WTC11 (cell line): ENCODE measurements around the gene SHROOM2. TPM values are rescaled to one million over a fixed set of nuclear protein-coding genes. Genes with fewer than 3 reads are reported as not detected.

ENCODE experiments used
- ATAC-seq: fragments of 200-7000 bp; cut with Tn5 transposase; 2 replicates; pipeline ENCODE4 v1.10.0; 2021; ENCODE audit warnings: mild to moderate bottlenecking, moderate library complexity
- CTCF ChIA-PET: fragments of 300-600 bp; sonication (Branson Sonifier 250); formaldehyde crosslinking; loops from one replicate; lab custom pipeline; 2021; ENCODE audit warnings: antibody characterized with exemption; lab: Charles Lee
- POLR2A ChIA-PET: fragments of 350-600 bp; sonication (Branson Sonifier 250); formaldehyde crosslinking; loops from one replicate; lab custom pipeline; 2021; ENCODE audit warnings: antibody characterized with exemption; lab: Charles Lee
- DNase-seq: peaks from one replicate; pipeline ENCODE4 v3.0.0; 2021; ENCODE audit warnings: low spot score
- H3K27ac Mint-ChIP-seq: 2 replicates; pipeline ENCODE4 v1.8.0; 2021; ENCODE audit warnings: mixed read lengths
- H3K27me3 Mint-ChIP-seq: 2 replicates; pipeline ENCODE4 v1.8.0; 2021; ENCODE audit warnings: low read depth, mild to moderate bottlenecking, moderate library complexity, mixed read lengths
- H3K36me3 Mint-ChIP-seq: 2 replicates; pipeline ENCODE4 v1.8.0; 2021; ENCODE audit warnings: mixed read lengths
- H3K4me1 Mint-ChIP-seq: 2 replicates; pipeline ENCODE4 v1.8.0; 2022; ENCODE audit warnings: mixed read lengths
- H3K4me3 Mint-ChIP-seq: 2 replicates; pipeline ENCODE4 v1.8.0; 2021; ENCODE audit warnings: mild to moderate bottlenecking, moderate library complexity, mixed read lengths
- H3K9me3 Mint-ChIP-seq: 2 replicates; pipeline ENCODE4 v1.8.0; 2021; ENCODE audit warnings: mixed read lengths
- AFF4 ChIP-seq: sonication (generic); formaldehyde crosslinking; IDR thresholded peaks from 2 replicates; pipeline ENCODE4 v1.8.1; 2023; ENCODE audit warnings: mild to moderate bottlenecking, missing genetic modification reagents, borderline replicate concordance
- AR ChIP-seq: fragments of 250-450 bp; sonication (Bioruptor Pico); IDR thresholded peaks from 2 replicates; pipeline ENCODE4 v1.9.0; 2021; ENCODE audit warnings: mild to moderate bottlenecking
- ARID4B ChIP-seq: sonication (generic); formaldehyde crosslinking; IDR thresholded peaks from 2 replicates; pipeline ENCODE4 v1.8.0; 2023; ENCODE audit warnings: missing genetic modification reagents, mild to moderate bottlenecking, borderline replicate concordance
- ATF1 ChIP-seq: sonication (generic); formaldehyde crosslinking; IDR thresholded peaks from 2 replicates; pipeline ENCODE4 v1.8.1; 2023; ENCODE audit warnings: mild to moderate bottlenecking, moderate library complexity, missing genetic modification reagents
- CDX4 ChIP-seq: fragments of 250-450 bp; sonication (Bioruptor Pico); IDR thresholded peaks from 2 replicates; pipeline ENCODE4 v1.9.0; 2021; ENCODE audit warnings: moderate library complexity, mild to moderate bottlenecking, inconsistent platforms, borderline replicate concordance
- CREB1 ChIP-seq: sonication (generic); formaldehyde crosslinking; IDR thresholded peaks from 2 replicates; pipeline ENCODE4 v1.8.0; 2023; ENCODE audit warnings: mild to moderate bottlenecking, missing genetic modification reagents
- E2F1 ChIP-seq: sonication (generic); formaldehyde crosslinking; IDR thresholded peaks from 2 replicates; pipeline ENCODE4 v1.8.0; 2022; ENCODE audit warnings: mild to moderate bottlenecking, missing genetic modification reagents
- FOXJ3 ChIP-seq: sonication (generic); formaldehyde crosslinking; IDR thresholded peaks from 2 replicates; pipeline ENCODE4 v1.9.0; 2021; ENCODE audit warnings: missing genetic modification reagents, mild to moderate bottlenecking, borderline replicate concordance
- GRHL2 ChIP-seq: fragments of 250-450 bp; sonication (Bioruptor Pico); IDR thresholded peaks from 2 replicates; pipeline ENCODE4 v1.8.0; 2022; ENCODE audit warnings: mild to moderate bottlenecking, moderate library complexity; ENCODE audit not compliant: insufficient replicate concordance, severe bottlenecking
- GTF2I ChIP-seq: fragments of 250-450 bp; sonication (Bioruptor Pico); conservative IDR thresholded peaks from 2 replicates; pipeline ENCODE4 v1.4.0; 2021; ENCODE audit warnings: mild to moderate bottlenecking
- HMGA2 ChIP-seq: fragments of 250-450 bp; sonication (Bioruptor Pico); IDR thresholded peaks from 2 replicates; pipeline ENCODE4 v1.4.0; 2021; ENCODE audit warnings: mild to moderate bottlenecking, moderate library complexity
- IRF2 ChIP-seq: sonication (generic); formaldehyde crosslinking; IDR thresholded peaks from 2 replicates; pipeline ENCODE4 v1.8.0; 2022; ENCODE audit warnings: low read depth, missing genetic modification reagents, borderline replicate concordance
- JAZF1 ChIP-seq: fragments of 250-450 bp; sonication (Bioruptor Pico); IDR thresholded peaks from 2 replicates; pipeline ENCODE4 v1.9.0; 2021; ENCODE audit warnings: moderate library complexity, mild to moderate bottlenecking, inconsistent platforms
- MAX ChIP-seq: sonication (generic); formaldehyde crosslinking; IDR thresholded peaks from 2 replicates; pipeline ENCODE4 v1.8.0; 2022; ENCODE audit warnings: mild to moderate bottlenecking, missing genetic modification reagents
- NFYB ChIP-seq: sonication (generic); formaldehyde crosslinking; conservative IDR thresholded peaks from 2 replicates; pipeline ENCODE4 v1.8.0; 2022; ENCODE audit warnings: low read depth, missing genetic modification reagents
- NR1H2 ChIP-seq: sonication (generic); formaldehyde crosslinking; IDR thresholded peaks from 2 replicates; pipeline ENCODE4 v1.9.0; 2021; ENCODE audit warnings: mild to moderate bottlenecking, moderate library complexity, missing genetic modification reagents
- NR2C2 ChIP-seq: sonication (generic); formaldehyde crosslinking; IDR thresholded peaks from 2 replicates; pipeline ENCODE4 v1.8.0; 2022; ENCODE audit warnings: mild to moderate bottlenecking, missing genetic modification reagents
- SMAD3 ChIP-seq: sonication (generic); formaldehyde crosslinking; IDR thresholded peaks from 2 replicates; pipeline ENCODE4 v1.8.0; 2022; ENCODE audit warnings: missing genetic modification reagents, mild to moderate bottlenecking, borderline replicate concordance
- SMAD4 ChIP-seq: sonication (generic); formaldehyde crosslinking; IDR thresholded peaks from 2 replicates; pipeline ENCODE4 v1.8.0; 2022; ENCODE audit warnings: mild to moderate bottlenecking, missing genetic modification reagents
- TP53 ChIP-seq: sonication (generic); formaldehyde crosslinking; IDR thresholded peaks from 2 replicates; pipeline ENCODE4 v1.8.1; 2023; ENCODE audit warnings: mild to moderate bottlenecking, missing genetic modification reagents
- USF2 ChIP-seq: sonication (generic); formaldehyde crosslinking; IDR thresholded peaks from 2 replicates; pipeline ENCODE4 v1.8.1; 2023; ENCODE audit warnings: mild to moderate bottlenecking, missing genetic modification reagents, moderate library complexity
- ZNF671 ChIP-seq: fragments of 250-450 bp; sonication (Bioruptor Pico); IDR thresholded peaks from 2 replicates; pipeline ENCODE4 v1.8.0; 2021; ENCODE audit warnings: mild to moderate bottlenecking
- total RNA-seq: library from RNA; stranded (reverse); gene quantifications from 3 replicates; pipeline ENCODE4 v1.2.3, GENCODE V29; 2021

SHROOM2 gene
- total RNA-seq, 1 experiment from 2014 or later, result 14.8 TPM

GRCh38 chrX:9955506-9955905 lies 169.3 kb downstream of the SHROOM2 start:
- Mint-ChIP-seq H3K27ac (no peak overlapping the region), H3K4me3 (no peak overlapping the region), H3K9me3 (peaks cover 18% of the 10 kb centered on the region), H3K36me3 (peaks cover 23% of the 10 kb centered on the region), H3K27me3 (no peaks in the 10 kb centered on the region), H3K4me1 (no peaks in the 10 kb centered on the region)
- ChIA-PET CTCF (no interaction called here), POLR2A (no interaction called here)
- no peak for TF ChIP-seq TP53 (CRISPR knock-in tag)
- no peak for TF ChIP-seq NR2C2
- no peak for TF ChIP-seq NR1H2 (CRISPR knock-in tag)
- TF ChIP-seq CDX4 (CRISPR knock-in tag), result no peak
- no peak for TF ChIP-seq CREB1
- no peak for TF ChIP-seq ARID4B (CRISPR knock-in tag)
- no peak for TF ChIP-seq ZNF671 (CRISPR knock-in tag)
- no peak for ATAC-seq
- DNase-seq, result no peak

GRCh38 chrX:9957743-9958142 lies 171.5 kb downstream of the SHROOM2 start:
- ChIA-PET POLR2A (no interaction called here), CTCF (no interaction called here)
- Mint-ChIP-seq H3K27ac (no peak overlapping the region), H3K4me3 (no peak overlapping the region), H3K36me3 (peaks cover 7% of the 10 kb centered on the region), H3K4me1 (no peaks in the 10 kb centered on the region), H3K27me3 (no peaks in the 10 kb centered on the region), H3K9me3 (peaks cover 6% of the 10 kb centered on the region; the same call in 1 of the 2 replicates)
- DNase-seq (no peak), ATAC-seq (no peak)
- TF ChIP-seq SMAD4, result no peak
- TF ChIP-seq FOXJ3 (CRISPR knock-in tag), result no peak
- TF ChIP-seq GTF2I (CRISPR knock-in tag), result no peak
- no peak for TF ChIP-seq NFYB (CRISPR knock-in tag)
- TF ChIP-seq MAX, result no peak
- TF ChIP-seq E2F1 (CRISPR knock-in tag), result no peak
- TF ChIP-seq SMAD3 (CRISPR knock-in tag), result no peak
- TF ChIP-seq ATF1 (CRISPR knock-in tag), result no peak
- no peak for TF ChIP-seq IRF2 (CRISPR knock-in tag)
- no peak for TF ChIP-seq GRHL2 (CRISPR knock-in tag)
- no peak for TF ChIP-seq HMGA2
- no peak for TF ChIP-seq AR
- TF ChIP-seq JAZF1 (CRISPR knock-in tag), result no peak
- TF ChIP-seq USF2, result no peak
- no peak for TF ChIP-seq AFF4
